Neural crest cell (in vitro differentiated cells): ENCODE data around the gene ADGRG2. TPM values are rescaled to one million over a fixed set of nuclear protein-coding genes. Genes with fewer than 3 reads are reported as not detected.

ENCODE experiments used
- DNase-seq: peaks from one replicate; pipeline ENCODE4 v3.0.0; 2021; ENCODE audit warnings: low read depth, mixed read lengths, low spot score
- H3K27ac Mint-ChIP-seq: one replicate; pipeline ENCODE4 v1.8.0; 2021; ENCODE audit warnings: mild to moderate bottlenecking, mixed read lengths; ENCODE audit not compliant: unreplicated experiment
- H3K27me3 Mint-ChIP-seq: 2 replicates; pipeline ENCODE4 v1.8.0; 2021; ENCODE audit warnings: low read depth, mild to moderate bottlenecking, mixed read lengths
- H3K36me3 Mint-ChIP-seq: 2 replicates; pipeline ENCODE4 v1.8.0; 2021; ENCODE audit warnings: low read depth, mild to moderate bottlenecking, mixed read lengths
- H3K4me1 Mint-ChIP-seq: 2 replicates; pipeline ENCODE4 v1.8.0; 2021; ENCODE audit warnings: mixed read lengths
- H3K4me3 Mint-ChIP-seq: one replicate; pipeline ENCODE4 v1.8.0; 2021; ENCODE audit warnings: mild to moderate bottlenecking, mixed read lengths
- H3K9me3 Mint-ChIP-seq: 2 replicates; pipeline ENCODE4 v1.8.0; 2021; ENCODE audit warnings: mixed read lengths
- total RNA-seq: library from RNA; stranded (reverse); gene quantifications from 2 replicates; pipeline ENCODE4 v1.2.1, GENCODE V29; 2021
- TF ChIP-seq, protein P1 (sequence below): fragments of 200-600 bp; sonication (generic); conservative IDR thresholded peaks from 2 replicates; pipeline ENCODE4 v1.5.0; 2021; ENCODE audit warnings: antibody characterized with exemption, mild to moderate bottlenecking

ADGRG2 gene
- total RNA-seq, 1 donor from 2014 or later: 0.21 TPM

DNA sequence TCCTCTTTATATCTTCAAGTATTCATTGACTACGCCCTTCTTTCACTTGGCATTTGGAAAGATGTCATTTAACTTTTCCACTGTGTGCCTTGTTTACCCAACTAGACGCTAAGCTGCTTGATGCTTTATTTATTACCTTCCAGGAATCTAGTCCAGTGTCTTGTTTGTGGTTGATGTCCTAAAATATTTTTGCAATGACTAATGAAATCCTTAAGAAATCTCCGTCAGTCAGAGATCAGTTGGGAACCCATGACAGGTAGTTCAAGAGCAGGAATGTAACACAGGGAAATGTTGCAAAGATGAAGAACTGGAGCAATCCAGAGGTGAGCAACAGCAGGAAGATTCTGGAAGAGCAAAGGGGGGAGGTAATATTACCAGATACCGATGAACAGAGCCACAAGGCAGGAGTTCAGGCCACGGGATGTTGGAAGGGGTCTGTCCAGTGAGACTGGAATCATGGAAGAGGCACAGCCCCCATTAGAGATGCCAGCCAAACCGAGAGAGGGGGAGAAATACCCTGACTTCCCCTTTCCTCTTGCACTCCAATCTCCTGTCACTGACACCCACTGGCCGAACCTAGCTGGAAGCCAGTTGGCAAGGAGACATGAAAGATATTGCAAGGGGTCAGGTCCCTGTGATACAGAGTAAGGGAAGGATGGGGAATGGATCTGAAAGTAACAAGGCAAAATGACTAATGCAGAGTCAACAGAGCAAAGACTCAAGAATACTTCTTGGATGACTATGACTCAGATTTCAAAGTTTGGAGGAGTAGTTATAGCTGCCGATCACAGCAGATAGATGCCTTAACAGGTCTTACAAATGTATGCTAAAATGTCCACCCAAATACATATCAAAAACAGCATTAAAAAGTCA is 75.7 kb downstream of the ADGRG2 start:
- H3K4me3 Mint-ChIP-seq: no peak overlapping the region
- no peaks in the 10 kb centered on the region for H3K4me1 Mint-ChIP-seq
- TF ChIP-seq, protein P1, sequence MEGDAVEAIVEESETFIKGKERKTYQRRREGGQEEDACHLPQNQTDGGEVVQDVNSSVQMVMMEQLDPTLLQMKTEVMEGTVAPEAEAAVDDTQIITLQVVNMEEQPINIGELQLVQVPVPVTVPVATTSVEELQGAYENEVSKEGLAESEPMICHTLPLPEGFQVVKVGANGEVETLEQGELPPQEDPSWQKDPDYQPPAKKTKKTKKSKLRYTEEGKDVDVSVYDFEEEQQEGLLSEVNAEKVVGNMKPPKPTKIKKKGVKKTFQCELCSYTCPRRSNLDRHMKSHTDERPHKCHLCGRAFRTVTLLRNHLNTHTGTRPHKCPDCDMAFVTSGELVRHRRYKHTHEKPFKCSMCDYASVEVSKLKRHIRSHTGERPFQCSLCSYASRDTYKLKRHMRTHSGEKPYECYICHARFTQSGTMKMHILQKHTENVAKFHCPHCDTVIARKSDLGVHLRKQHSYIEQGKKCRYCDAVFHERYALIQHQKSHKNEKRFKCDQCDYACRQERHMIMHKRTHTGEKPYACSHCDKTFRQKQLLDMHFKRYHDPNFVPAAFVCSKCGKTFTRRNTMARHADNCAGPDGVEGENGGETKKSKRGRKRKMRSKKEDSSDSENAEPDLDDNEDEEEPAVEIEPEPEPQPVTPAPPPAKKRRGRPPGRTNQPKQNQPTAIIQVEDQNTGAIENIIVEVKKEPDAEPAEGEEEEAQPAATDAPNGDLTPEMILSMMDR: no peak
- no peaks in the 10 kb centered on the region for H3K9me3 Mint-ChIP-seq
- no peaks in the 10 kb centered on the region for H3K27me3 Mint-ChIP-seq
- no peak overlapping the region for H3K27ac Mint-ChIP-seq
- no peaks in the 10 kb centered on the region for H3K36me3 Mint-ChIP-seq
- no peak for DNase-seq

DNA sequence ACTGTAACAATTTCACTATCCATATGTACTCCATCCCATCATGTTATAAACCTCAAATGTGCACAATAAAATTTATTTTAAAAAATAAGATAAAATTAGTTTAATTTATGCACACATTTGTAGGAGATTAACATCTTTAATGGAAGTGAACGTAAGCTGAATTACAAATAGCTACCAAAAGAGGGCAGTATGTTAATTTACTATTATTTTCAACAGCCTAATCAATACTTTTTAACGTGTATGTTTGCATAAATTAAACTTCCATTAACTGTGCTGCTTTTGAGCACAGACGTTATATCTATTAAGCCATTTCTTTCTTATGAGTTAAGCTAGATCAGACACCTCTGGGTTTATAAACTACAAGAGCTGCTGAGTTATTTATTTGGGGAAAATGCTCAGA is 81.9 kb downstream of the ADGRG2 start:
- no peak overlapping the region for H3K27ac Mint-ChIP-seq
- H3K36me3 Mint-ChIP-seq: no peaks in the 10 kb centered on the region
- TF ChIP-seq, protein P1: peak; percentile 63

DNA sequence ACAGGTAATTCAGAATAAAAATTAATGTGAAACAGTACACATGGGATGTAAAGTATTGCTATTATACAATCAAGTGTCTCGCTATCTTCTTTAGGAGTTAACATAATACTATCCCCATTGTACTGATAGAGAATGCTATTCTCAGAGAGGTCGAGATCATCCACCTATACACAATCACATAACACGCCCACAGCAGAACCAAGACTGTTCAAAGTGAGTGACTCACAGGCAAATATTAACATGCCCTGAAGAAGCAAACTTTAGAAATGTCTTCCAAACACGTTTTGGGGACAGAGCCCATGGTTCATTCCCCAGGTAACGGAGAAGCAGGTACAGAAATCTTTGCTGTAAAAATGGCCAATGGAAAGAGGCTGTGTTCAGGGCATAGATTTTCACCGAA is 88.2 kb downstream of the ADGRG2 start:
- Mint-ChIP-seq H3K4me1 (no peaks in the 10 kb centered on the region), H3K4me3 (no peak overlapping the region), H3K9me3 (peaks cover 5% of the 10 kb centered on the region), H3K27ac (no peak overlapping the region), H3K27me3 (no peaks in the 10 kb centered on the region), H3K36me3 (no peaks in the 10 kb centered on the region)
- no peak for DNase-seq
- TF ChIP-seq, protein P1: no peak

More for the DNA sequence above, 81.9 kb downstream of the ADGRG2 start:
- Mint-ChIP-seq H3K27me3 (no peaks in the 10 kb centered on the region), H3K9me3 (no peaks in the 10 kb centered on the region), H3K4me1 (no peaks in the 10 kb centered on the region), H3K4me3 (no peak overlapping the region)
- no peak for DNase-seq

DNA sequence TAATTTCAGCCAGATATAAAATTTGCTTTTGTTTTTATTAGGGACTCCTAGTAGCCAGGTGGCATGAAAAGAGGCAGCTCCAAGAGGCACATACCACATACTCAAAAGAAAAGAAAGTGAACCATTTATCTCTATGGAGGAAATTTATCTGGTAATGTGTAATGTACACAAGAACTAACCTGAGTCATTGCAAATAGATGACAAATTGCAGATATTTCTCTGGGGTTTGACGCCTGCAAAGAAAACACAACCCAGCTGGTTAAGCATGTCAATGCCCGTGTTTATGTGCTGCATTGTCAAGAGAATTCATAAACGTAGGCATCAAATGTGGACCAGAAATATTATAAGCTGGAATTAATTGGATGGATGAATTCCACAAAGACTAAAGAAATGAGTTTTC is 91.5 kb downstream of the ADGRG2 start:
- Mint-ChIP-seq H3K4me1 (no peaks in the 10 kb centered on the region), H3K27me3 (no peaks in the 10 kb centered on the region), H3K4me3 (no peak overlapping the region), H3K27ac (no peak overlapping the region), H3K36me3 (no peaks in the 10 kb centered on the region), H3K9me3 (peaks cover 5% of the 10 kb centered on the region)
- no peak for DNase-seq
- TF ChIP-seq, protein P1: no peak

DNA sequence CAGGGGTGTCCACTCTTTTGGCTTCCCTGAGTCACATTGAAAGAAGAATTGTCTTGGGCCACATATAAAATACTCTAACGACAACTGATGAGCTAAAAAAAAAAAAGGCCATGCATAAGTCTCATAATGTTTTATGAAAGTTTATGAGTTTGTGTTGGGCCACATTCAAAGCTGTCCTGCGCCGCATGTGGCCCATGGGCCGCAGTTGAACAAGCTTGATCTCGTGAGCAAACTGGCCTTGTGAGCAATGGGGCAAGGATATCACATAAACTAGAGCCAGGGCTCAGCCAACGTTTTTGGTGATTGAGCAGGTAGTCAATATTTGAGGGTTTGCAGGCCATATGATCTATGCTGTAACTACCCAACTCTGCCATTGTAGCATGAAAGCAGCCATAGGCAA is 93.7 kb downstream of the ADGRG2 start:
- Mint-ChIP-seq H3K4me3 (no peak overlapping the region), H3K9me3 (peaks cover 3% of the 10 kb centered on the region), H3K4me1 (no peaks in the 10 kb centered on the region), H3K36me3 (no peaks in the 10 kb centered on the region), H3K27ac (no peak overlapping the region), H3K27me3 (no peaks in the 10 kb centered on the region)
- no peak for DNase-seq
- TF ChIP-seq, protein P1: no peak
